GM12891 (cell line): ENCODE measurements around the gene RTL10.

ENCODE experiments used
- POLR2A ChIP-seq: IDR thresholded peaks from 2 replicates; pipeline ENCODE4 v1.6.1; 2011; ENCODE audit warnings: low read depth, low read length, control low read depth
- POLR2AphosphoS5 ChIP-seq: IDR thresholded peaks from 2 replicates; pipeline ENCODE4 v1.6.1; 2011; ENCODE audit warnings: low read depth, low read length, control low read depth

DNA sequence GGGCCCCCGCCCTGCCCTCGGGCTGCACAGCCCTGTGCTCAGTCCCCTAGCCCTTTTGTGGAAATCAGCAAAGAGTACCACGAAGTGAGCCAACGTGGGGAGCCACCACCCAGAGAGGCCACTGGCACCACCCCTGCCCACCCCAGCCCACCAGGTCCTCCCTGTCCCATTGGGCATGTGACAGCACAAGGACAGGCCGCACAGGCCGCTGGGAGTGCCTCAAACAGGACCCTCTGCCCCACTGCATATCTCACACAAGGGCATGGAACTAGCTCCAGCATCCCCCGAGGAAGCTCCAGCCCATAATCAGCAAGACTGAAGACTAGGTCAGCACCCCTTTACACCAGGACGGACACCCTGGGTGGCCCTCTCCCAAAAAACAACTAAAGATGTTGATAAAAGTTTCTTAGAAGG is 29.7 kb downstream of the RTL10 start:
- TF ChIP-seq POLR2AphosphoS5 (no peak), POLR2A (no peak)
